GM18873 (cell line): ENCODE data around the gene SYNE2.
"Not testable (repeated sequence)": the region's sequence is repeated elsewhere in the genome, so short reads cannot be mapped to it uniquely, and the experiment has no call there.

ENCODE experiments used
- ATAC-seq: cut with Tn5 transposase; IDR thresholded peaks from one replicate; pipeline ENCODE4 v1.9.1; 2021; ENCODE audit warnings: mild to moderate bottlenecking, moderate library complexity, moderate number of reproducible peaks; ENCODE audit not compliant: unreplicated experiment, low FRiP score

SYNE2 gene

DNA sequence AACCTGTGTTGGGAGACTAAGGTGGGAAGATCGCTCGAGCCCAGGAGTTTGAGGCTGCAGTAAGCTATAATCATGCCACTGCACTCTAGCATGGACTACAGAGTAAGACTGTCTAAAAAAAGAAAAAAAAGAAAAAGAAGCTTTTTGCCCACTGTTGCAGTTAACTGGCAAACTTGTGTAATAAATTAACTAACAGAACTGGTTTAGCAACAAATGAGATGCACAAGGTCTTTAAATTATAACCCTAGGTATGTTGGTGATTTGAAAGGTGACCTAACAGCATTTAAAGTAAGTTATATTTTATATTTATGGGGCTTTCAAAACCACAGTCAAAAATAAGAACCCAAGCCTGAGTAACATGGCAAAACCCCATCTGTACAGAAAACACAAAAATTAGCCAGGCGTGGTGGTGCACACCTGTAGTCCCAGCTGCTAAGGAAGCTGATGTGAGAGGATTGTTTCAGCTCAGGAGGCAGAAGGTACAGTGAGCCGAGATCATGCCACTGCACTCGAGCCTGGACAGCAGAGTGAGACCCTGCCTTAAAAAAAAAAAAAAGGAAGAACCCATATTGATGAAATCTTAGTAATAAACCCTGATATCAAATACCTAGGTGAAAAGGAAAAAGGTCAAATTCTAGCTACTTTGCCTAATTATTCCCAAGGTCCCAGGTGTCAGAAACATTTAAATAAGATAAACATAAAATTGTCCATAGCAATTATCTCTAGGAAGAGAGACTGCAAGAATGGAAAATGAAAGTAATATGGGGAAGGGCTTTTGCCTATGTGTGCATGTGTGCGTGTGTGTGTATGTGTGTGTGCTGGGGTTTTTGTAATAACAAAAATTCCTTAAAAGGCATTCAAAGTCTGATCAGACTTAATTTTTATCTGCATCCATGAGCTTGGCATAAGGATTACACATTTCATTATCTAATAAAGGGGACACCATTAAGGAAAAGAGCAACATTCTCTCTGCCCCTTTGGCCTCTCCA lies 15.4 kb downstream of the SYNE2 start:
- no peak for ATAC-seq

DNA sequence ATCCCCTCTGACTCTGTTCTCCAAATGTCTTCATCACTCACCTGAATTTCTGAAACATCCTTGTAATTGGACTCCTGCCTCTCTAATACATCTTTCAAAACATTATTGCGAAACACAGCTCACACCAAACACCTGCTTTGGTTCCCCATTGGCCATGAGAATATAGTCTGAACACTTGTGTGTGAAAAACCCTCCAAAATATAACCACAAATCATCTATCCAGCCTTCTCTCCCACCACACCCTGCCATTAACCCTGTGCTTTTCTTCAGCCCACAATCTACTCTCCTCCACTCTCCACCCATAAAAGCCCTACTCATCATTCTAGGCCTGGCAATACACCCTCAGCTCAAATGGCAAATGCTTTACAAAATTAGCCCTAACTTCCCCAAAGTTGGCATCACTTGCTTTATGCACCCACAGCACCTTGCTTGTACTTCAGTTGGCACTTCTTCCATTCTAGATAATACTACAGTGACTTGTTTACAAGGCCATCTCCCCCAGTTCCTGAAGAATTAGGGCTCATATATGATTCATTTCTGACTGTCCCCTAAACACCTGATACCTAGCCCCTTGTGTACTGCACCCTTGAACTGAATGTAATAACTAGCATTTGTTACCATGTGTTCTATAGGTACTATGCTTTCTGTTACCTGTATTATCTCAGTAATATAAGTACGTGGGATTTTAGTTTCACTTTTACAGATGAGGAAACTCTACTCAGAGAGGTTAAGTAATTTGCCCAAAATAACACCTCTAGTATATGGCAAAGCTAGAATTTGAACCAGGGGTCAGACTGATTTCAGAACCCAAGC lies 17.3 kb downstream of the SYNE2 start:
- peak; percentile 52 for ATAC-seq

DNA sequence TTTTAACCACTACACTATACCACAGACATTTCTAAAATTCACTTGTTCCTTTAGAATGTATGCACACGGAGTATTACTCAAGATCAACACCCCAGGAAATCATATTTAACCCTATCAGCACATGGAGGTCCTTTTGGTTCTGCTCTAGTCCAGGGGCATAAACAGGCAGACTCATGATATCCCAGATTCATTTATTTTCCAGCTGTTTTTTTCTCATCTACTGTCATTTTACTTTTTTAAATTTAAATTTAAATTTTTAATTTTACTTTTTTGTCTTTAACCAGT lies 17.9 kb downstream of the SYNE2 start:
- ATAC-seq: not testable (repeated sequence)

DNA sequence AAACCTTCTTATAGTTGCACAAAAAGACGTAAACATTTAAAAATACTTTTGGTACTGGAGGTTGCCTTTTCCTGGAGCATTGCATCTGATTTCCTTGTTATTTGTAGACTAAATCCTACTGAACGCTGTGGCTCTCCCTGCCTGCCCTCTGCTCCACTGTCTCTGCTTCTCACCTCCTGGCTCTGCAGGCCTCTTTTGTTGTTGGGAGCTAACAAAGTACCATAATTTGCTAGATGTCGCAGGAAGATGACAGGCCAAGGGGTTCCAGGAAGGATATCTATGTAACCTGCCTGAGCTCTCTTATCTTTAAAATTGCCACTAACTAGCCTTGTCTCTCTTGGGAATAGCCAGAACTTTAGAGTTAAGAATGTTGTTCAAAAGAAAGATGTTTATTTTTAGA lies 21.4 kb downstream of the SYNE2 start:
- no peak for ATAC-seq

DNA sequence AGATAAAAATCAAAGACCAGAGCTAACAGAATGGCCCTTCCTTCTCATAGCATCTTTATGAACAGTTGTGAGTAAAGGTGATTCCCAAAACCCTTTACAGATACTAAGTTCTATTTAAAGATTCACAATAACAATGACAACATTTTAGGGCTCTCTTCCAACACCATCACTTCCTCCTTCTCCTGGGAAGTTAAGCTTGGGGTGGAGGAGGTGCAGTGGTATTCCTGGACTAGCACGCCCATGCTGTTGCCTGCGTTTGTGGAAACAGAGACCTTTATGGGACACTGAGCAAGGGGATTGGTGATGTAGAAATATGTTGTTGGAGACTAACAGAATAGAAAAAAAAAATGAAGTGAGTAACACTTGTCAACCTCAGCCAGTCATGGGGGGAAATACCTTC lies 22.5 kb downstream of the SYNE2 start:
- ATAC-seq: no peak

DNA sequence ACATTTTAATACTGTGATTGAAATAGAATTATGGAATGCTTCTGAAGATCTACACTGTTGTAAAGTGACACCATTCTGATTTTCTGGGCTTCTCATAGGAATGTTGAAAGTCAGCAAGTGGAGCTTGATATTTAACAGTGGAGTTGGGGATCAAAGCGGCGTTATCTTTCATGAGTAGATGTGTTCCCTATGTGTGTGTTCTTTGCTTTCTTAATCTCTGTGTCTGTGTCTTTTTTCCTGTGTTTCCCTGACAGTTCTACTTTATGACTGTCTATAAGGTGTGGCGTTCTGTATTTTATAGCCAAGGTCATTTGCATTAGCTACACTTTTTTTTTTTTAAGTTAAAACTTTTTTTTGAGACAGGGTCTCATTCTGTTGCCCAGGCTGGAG lies 24.7 kb downstream of the SYNE2 start:
- ATAC-seq: no peak

DNA sequence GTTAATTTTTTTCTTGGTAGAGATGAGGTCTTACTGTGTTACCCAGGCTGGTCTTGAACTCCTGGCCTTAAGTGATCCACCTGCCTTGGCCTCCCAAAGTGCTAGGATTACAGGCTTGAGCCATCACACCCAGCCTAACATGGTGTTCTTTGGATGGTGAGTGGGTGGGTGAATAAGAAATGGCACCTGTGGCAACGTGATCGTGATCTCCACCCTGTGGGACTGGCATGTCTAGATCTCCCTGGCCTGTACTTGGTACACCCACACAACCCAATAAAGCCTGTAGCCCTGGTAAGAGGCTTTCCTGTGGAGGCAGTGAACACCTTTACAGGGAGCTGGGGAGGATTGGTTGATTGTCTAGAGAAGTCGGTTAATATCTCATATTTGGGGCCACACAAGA lies 25.2 kb downstream of the SYNE2 start:
- ATAC-seq: no peak

DNA sequence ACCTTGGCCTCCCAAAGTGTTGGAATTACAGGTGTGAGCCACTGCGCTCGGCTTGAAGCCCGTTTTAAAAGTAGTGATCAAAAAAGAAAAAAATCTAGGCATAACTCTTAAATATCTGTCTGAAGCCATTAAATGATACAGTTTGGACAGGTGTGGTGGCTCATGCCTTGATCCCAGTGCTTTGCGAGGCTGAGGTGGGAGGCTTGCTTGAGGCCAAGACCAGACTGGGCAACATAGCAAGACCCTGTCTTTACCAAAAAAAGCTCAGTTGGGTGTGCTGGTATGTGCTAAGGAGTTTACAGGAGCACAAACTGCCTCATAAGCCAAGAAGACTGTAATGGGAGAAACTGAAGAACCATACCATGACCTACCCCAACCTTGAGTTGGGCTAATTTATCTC lies 26.0 kb downstream of the SYNE2 start:
- no peak for ATAC-seq

DNA sequence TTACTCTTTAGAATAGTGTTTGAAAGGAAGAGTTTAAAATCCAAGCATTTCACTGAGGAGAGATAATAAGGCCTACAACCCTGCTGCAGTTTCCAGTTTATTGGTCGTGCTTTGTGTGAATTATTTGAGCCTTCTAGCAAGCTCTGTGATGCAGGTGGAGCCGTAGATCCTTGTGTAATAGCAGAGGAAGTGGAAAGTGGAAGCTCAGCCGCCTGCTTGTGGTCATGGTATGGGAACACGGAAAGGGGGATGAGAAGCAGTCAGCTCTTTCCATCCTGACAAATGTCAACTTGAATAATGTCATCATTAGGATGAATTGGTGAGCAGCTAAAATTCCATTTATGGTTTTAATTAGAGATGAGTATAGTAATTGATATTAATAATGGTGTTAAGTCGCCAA lies 29.1 kb downstream of the SYNE2 start:
- ATAC-seq: no peak

DNA sequence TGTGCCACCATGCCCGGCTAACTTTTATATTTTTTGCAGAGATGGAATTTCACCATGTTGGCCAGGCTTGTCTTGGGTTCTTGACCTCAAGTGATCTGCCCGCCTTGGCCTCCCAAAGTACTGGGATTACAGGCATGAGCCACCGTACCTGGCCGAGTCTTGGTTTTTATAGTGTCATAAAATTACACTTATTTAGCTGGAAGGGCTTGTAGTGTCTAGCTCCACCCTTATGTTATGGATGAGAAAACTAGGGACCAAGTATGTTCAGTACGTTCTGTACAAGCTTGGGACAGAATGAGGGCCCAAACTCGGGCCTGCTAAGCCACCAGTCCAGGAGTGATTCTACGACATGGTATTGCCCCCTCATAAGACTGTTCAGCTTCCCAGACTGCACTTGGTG lies 35.1 kb downstream of the SYNE2 start:
- ATAC-seq: no peak

DNA sequence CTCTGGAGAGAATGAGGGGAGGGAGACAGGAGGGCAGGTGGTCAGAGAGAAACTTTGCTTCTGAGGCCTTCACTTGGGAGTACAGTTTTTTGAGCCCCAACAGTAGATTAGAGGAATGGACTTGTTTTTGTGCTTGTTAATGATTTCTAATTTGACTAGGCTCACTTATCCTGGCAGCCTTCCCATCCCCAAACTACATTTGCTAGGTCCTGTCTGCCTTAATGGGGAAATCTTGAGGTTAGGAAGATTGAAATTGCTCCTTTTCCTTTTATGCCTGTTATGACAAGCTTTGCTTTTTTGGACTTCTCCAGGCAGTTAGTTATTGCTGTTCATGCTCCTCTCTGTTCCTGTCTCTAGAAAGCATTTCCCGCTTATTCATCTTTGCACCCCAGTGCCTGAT lies 37.7 kb downstream of the SYNE2 start:
- no peak for ATAC-seq

DNA sequence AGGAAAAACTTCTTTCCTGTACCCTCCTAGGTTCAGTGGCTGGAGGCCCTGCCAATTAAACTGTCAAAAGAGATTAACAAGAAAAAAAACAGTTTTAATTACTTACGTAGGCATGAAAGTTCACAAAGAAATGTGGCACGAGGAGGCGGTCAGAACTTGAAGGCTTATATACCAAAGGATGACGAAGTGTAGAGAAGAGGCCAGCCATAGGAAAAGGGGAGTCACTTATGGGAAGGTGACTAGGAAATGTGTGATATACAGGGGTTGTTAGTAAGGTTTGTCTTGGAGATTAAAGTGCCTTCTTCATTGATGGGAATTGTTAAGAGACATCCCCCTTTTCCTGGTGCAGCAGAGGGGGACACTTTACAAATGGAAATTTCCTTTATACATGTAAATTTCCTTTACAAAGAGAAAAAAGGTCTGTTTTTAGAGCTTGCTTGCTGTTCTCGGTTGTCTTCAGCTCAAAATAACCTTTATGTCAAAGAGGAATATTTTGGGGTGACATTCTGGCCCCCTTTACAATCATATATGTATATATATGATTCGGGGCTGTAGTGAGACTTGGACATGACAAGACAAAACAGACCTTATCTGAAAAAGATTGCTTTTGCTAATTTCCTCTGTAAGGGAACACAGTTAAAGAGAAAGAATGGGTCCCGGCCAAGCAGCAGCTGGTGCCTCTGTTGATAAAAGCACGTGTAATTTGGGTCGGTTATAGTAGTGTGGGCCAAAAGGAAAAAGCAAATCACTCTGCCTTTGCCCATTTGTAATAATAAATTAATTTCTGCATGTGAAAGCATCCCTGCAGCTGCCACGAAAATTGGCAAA lies 38.6 kb downstream of the SYNE2 start:
- ATAC-seq: no peak

DNA sequence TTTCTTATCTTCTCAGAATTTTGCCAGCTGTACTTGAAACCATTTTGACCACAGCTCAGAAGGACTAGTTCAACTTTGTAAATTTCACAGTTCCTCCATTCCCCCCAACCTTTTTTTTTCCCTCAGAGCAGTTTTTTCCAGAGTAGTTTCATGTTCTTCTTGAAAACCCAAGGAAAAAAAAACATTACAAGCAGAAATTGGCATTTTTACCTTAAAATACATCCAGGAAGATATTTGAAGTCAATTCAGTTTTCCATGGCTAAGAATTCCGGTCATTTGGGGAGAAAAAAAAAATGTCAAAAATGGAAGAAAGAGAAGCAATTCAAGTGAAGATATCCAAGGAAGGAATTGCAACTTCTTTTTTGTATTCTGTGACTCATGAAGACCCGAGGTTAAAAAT lies 39.5 kb downstream of the SYNE2 start:
- no peak for ATAC-seq

DNA sequence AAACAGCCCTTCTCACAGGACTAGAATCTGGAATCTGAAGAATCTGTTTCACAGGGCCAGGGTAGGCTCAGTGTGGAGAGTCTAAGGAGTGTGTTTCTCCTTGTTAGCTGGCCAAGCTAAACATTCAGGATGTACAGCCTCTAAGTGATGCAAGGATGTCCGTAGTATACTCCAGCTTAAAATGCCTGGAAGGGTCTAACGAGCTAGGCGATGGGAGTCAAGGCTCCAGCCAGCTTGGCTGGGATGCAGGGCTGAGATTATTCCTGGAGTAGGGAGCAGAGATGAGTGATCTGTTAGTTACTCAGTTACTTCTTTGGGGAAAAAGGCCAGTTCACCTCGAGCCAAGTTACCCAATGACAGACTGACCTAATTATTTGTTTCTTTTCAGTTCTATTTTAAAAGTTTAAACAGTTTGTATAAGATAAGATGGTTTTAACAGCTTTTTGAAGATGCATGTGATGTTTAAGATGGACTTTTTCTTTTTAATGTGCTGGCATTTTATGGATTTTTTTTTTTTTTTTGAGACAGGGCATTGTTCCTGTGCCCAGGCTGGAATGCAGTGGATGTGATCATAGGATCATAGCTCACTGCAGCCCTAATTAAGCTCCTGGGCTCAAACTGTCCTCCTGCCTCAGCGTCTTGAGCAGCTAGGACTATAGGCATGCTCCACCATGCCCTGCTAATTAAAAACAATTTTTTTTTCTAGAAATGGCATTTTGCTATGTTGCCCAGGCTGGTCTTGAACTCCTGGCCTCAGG lies 41.1 kb downstream of the SYNE2 start:
- no peak for ATAC-seq

DNA sequence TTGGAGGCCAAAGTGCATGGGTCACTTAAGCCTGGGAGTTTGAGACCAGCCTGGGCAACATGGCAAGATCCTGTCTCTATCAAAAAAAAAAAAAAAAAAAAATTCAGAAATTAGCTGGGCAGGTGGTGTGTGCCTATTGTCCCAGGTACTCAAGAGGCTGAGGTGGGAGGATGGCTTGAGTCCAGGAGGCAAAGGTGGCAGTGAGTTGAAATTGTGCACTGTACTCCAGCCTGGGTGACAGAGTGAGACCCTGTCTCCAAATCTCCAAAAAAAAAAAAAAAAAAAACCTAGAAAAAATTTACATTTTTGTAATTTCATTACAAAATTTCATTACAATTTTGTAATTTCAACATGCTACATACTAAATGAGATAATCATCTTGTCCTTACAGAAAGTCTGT lies 42.7 kb downstream of the SYNE2 start:
- no peak for ATAC-seq

DNA sequence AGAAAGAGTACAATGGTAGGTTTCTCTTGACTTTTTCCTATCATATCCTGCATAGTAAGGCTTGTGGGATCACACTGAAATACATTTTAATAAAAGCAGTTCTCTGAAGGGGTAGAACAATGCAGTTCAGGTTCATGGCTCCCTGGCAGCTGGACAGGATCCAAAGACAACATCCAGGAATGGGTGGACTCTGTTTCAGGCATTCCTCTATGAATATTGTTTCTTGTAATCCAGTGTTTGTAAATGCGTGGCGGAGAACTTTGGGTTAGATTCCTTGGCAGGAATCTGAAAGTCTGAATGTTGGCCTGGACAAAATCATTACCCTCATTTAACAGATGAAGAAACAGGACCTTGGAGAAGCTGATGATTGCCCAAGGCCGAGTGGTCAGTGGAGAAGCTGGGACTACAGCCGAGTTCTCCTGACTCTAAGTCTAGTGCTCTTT lies 43.5 kb downstream of the SYNE2 start:
- no peak for ATAC-seq

DNA sequence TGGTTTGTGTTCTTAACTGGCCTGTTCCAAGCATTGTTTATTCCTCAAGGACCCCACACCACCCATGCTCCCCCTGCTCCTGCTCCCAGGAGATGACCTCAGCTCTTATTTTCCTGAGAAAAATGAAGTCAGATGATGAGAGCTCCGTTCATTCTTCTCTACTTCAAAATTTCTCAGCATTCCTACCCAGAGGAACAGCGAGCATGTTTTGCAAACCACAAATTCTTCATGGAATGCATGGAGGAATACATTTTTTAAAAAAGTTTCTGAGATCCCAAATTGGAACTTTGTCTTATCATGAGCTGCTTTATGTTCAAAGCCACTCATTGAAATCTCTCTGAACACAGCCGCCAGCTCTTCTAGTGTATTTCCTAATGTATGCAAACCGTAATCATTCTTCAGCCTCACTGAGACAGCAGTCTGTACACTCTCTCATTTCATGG lies 44.9 kb downstream of the SYNE2 start:
- no peak for ATAC-seq

DNA sequence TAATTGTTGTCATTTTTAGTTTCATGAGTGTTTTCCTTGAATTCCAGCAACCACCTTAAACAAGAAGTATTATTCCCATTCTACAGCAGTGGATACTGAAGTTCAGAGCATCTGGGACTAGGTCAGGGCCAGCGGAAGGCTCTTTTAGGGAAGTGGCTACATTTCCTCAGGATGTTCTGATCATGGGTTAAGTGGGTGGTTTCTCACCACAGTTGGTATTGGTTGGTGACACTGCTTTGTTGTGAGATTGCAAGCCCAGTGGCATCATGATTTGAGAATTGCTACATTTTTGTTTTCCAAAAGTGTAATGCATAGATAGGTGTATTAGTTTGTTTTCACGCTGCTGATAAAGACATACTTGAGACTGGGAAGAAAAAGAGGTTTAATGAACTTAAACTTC lies 47.1 kb downstream of the SYNE2 start:
- ATAC-seq: no peak

DNA sequence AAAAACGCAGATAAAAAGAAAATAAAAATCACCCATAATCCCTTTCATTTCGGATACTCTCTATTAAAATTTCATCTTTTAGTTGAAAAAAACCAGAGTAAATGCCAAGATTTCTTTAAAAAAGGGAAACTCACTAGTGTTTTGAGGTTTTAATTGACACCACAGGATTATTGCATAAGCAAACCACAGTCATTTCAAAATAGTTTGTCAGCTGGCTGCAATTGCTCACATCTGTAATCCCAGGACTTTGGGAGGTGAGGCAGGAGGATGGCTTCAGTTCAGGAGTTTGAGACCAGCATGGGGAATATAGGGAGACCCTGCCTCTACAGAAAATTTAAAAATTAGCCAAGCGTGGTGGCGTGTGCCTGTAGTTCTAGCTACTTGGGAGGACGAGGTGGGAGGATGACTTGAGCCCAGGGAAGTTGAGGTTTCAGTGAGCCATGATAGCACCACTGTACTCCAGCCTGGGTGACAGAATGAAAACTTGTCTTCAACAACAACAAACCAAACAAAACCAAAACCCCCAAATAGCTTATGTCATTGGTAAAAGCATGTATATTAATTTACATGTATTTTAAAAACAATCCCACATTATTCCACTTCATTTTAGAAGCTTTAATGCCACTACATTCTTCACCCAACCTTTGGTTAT lies 48.8 kb downstream of the SYNE2 start:
- no peak for ATAC-seq
